GM23248 (cell line): Measurements from ENCODE around the gene RNU2-1. TPM values are rescaled to one million over a fixed set of nuclear protein-coding genes. Genes with fewer than 3 reads are reported as not detected.
"Not testable (repeated sequence)": the region's sequence is repeated elsewhere in the genome, so short reads cannot be mapped to it uniquely, and the experiment has no call there.

Source experiments
- DNase-seq: peaks from one replicate; pipeline ENCODE4 v3.0.0-alpha.2; 2015
- H2AFZ ChIP-seq: fragments of 200-600 bp; sonication (generic); 2 replicates; pipeline ENCODE4 v1.6.1; 2016; ENCODE audit warnings: antibody characterized with exemption
- H3F3A ChIP-seq: fragments of 200-600 bp; sonication (generic); 2 replicates; pipeline ENCODE4 v1.6.1; 2016; ENCODE audit warnings: mild to moderate bottlenecking, antibody characterized with exemption, mixed run types; ENCODE audit not compliant: insufficient read depth
- H3K27ac ChIP-seq: fragments of 200-600 bp; sonication (generic); 2 replicates; pipeline ENCODE4 v1.5.1; 2016; ENCODE audit warnings: mild to moderate bottlenecking
- H3K27me3 ChIP-seq: fragments of 200-600 bp; sonication (generic); replicated peaks from 2 replicates; pipeline ENCODE4 v1.6.1; 2016; ENCODE audit warnings: mild to moderate bottlenecking; ENCODE audit not compliant: insufficient read depth
- H3K36me3 ChIP-seq: fragments of 200-600 bp; sonication (generic); 2 replicates; pipeline ENCODE4 v1.6.1; 2016; ENCODE audit warnings: low read depth, mild to moderate bottlenecking
- H3K4me1 ChIP-seq: fragments of 200-600 bp; sonication (generic); 2 replicates; pipeline ENCODE4 v1.6.1; 2016; ENCODE audit warnings: mild to moderate bottlenecking; ENCODE audit not compliant: insufficient read depth
- H3K4me2 ChIP-seq: fragments of 200-600 bp; sonication (generic); one replicate; pipeline ENCODE4 v1.6.1; 2016; ENCODE audit warnings: mild to moderate bottlenecking; ENCODE audit not compliant: unreplicated experiment
- H3K4me3 ChIP-seq: fragments of 200-600 bp; sonication (generic); 2 replicates; pipeline ENCODE4 v1.5.1; 2016; ENCODE audit warnings: mild to moderate bottlenecking
- H3K79me2 ChIP-seq: fragments of 200-600 bp; sonication (generic); 2 replicates; pipeline ENCODE4 v1.6.1; 2016; ENCODE audit warnings: mild to moderate bottlenecking; ENCODE audit not compliant: insufficient read depth
- H3K9ac ChIP-seq: fragments of 200-600 bp; sonication (generic); 2 replicates; pipeline ENCODE4 v1.6.1; 2016; ENCODE audit warnings: mild to moderate bottlenecking
- H3K9me2 ChIP-seq: fragments of 200-600 bp; sonication (generic); 2 replicates; pipeline ENCODE4 v1.6.1; 2016; ENCODE audit warnings: mixed run types, mild to moderate bottlenecking, moderate library complexity; ENCODE audit not compliant: insufficient read depth
- H3K9me3 ChIP-seq: fragments of 200-600 bp; sonication (generic); one replicate; pipeline ENCODE4 v1.6.1; 2017; ENCODE audit warnings: low read depth
- H4K20me1 ChIP-seq: fragments of 200-600 bp; sonication (generic); 2 replicates; pipeline ENCODE4 v1.6.0; 2016; ENCODE audit not compliant: insufficient read depth
- EZH2 ChIP-seq: fragments of 200-600 bp; sonication (generic); IDR thresholded peaks from 2 replicates; pipeline ENCODE4 v1.6.1; 2018; ENCODE audit warnings: antibody characterized with exemption, mild to moderate bottlenecking; ENCODE audit not compliant: insufficient read depth, poor library complexity, severe bottlenecking
- EZH2phosphoT487 ChIP-seq: fragments of 200-600 bp; sonication (generic); IDR thresholded peaks from 2 replicates; pipeline ENCODE4 v1.6.1; 2018; ENCODE audit warnings: antibody characterized with exemption, moderate library complexity, mild to moderate bottlenecking, low read depth; ENCODE audit not compliant: insufficient read depth
- WGBS, 2 experiments: methylation state at CpG; one replicate each; pipeline ENCODE4 v1.1.6; 2015 to 2017; ENCODE audit warnings: low lambda C conversion rate in 2 of 2, low coverage in 1 of 2; ENCODE audit errors: missing lambda C conversion rate in 2 of 2; 5-methylcytosine and 5-hydroxymethylcytosine counted together
- in situ Hi-C: fragments of 300-500 bp; cut with MboI; formaldehyde crosslinking; loops from 2 replicates; pipeline ENCODE4 v1.15.0; 2020
- polyA plus RNA-seq: library from polyadenylated mRNA; unstranded; fragments of >200 nt; fragmentation: Nextera tagmentation; extraction: Ambion mirVana; gene quantifications from 2 replicates; pipeline ENCODE4 v1.2.1, GENCODE V29; 2016
- total RNA-seq: library from RNA; depleted of rRNA; stranded (reverse); fragments of >200 nt; shearing (Covaris generic); gene quantifications from 2 replicates; pipeline ENCODE4 v1.2.3, GENCODE V29; 2014

The RNU2-1 gene
- total and polyA plus RNA-seq, 2 experiments from 2014 or later, result 5.0 TPM; not detected in 1

GRCh38 chr17:43211123-43211479 lies 22.7 kb downstream of the RNU2-1 start:
- no peaks in the 10 kb centered on the region for H4K20me1 ChIP-seq
- DNase-seq, result peak; percentile 17
- H3K9me3 ChIP-seq, result no peaks in the 10 kb centered on the region
- H3K36me3 ChIP-seq, result peaks cover 27% of the 10 kb centered on the region
- peak overlapping the region; percentile 83 for H3K27ac ChIP-seq
- TF ChIP-seq EZH2phosphoT487 (no peak), EZH2 (no peak)
- peak overlapping the region; percentile 77 for H3K4me2 ChIP-seq
- peaks cover 11% of the 10 kb centered on the region; the same call in 1 of the 2 replicates for H3K79me2 ChIP-seq
- no peaks in the 10 kb centered on the region for H3K9me2 ChIP-seq
- peak overlapping the region; percentile 75 for H3K4me3 ChIP-seq
- WGBS, 2 experiments, result 32 to 33% methylated on average over 2 of the region's 2 CpGs
- peaks cover 36% of the 10 kb centered on the region for H3F3A ChIP-seq
- peak overlapping the region; percentile 70 for H2AFZ ChIP-seq
- H3K9ac ChIP-seq, result peak overlapping the region; percentile 85
- in situ Hi-C loops, result loop anchor here (10.0 kb wide), 1 partner anchor 104 kb away; no protein-coding TSS in a partner anchor
- peaks cover 27% of the 10 kb centered on the region for H3K4me1 ChIP-seq
- no peaks in the 10 kb centered on the region for H3K27me3 ChIP-seq

- DNase-seq, result no peak
- Histone ChIP-seq H3K9me3 (no peaks in the 10 kb centered on the region), H3K79me2 (peaks cover 11% of the 10 kb centered on the region; the same call in 1 of the 2 replicates), H3K36me3 (peaks cover 24% of the 10 kb centered on the region), H3K27me3 (no peaks in the 10 kb centered on the region), H3K4me2 (peak overlapping the region; percentile 77), H2AFZ (peak overlapping the region; percentile 70), H3K27ac (peak overlapping the region; percentile 83), H3K4me1 (peaks cover 27% of the 10 kb centered on the region), H3K9me2 (no peaks in the 10 kb centered on the region), H3K4me3 (peak overlapping the region; percentile 75; the same call in 1 of the 2 replicates), H3K9ac (peak overlapping the region; percentile 85), H3F3A (peaks cover 36% of the 10 kb centered on the region), H4K20me1 (no peaks in the 10 kb centered on the region)
- WGBS, 2 experiments, result 48 to 49% methylated on average over 3 of the region's 3 CpGs
- no peak for TF ChIP-seq EZH2phosphoT487
- TF ChIP-seq EZH2, result no peak
- in situ Hi-C loops, result loop anchor here (10.0 kb wide), 1 partner anchor 104 kb away; no protein-coding TSS in a partner anchor
Measured at GRCh38 chr17:43210576-43210975, 23.2 kb downstream of the RNU2-1 start.

DNA sequence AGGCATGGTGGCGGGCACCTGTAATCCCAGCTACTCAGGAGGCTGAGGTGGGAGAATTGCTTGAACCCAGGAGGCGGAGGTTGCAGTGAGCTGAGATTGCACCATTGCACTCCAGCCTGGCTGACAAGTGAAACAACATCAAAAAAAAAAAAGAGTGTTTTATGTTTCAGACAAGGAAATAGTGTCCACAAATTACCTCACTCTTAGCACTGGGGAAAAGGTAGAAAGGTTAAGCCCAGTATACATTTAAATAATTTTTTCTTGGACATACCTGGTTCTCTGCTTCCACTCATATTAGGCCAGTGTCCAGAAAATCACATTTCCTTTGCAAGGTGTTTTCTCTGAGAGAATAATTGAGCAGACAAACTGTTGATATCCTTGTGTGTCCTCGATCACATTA lies 30.8 kb downstream of the RNU2-1 start:
- H3K9me3 ChIP-seq, H3K4me2 ChIP-seq, H3K27me3 ChIP-seq, in situ Hi-C loops, H4K20me1 ChIP-seq, H3K4me1 ChIP-seq, H3K9ac ChIP-seq, H3K9me2 ChIP-seq, DNase-seq, H3K4me3 ChIP-seq, H3K27ac ChIP-seq, H2AFZ ChIP-seq, H3K79me2 ChIP-seq: not testable (repeated sequence)
- WGBS, 2 experiments, result 99% methylated on average over 3 of the region's 3 CpGs
- peaks cover 19% of the 10 kb centered on the region for H3F3A ChIP-seq
- H3K36me3 ChIP-seq, result peaks cover 74% of the 10 kb centered on the region

GRCh38 chr17:43200127-43200526 lies 33.6 kb downstream of the RNU2-1 start:
- H3K27ac ChIP-seq, result no peak overlapping the region
- TF ChIP-seq EZH2phosphoT487, result no peak
- no peak for TF ChIP-seq EZH2
- no peaks in the 10 kb centered on the region for H4K20me1 ChIP-seq
- in situ Hi-C loops, result no loop called here
- H3K27me3 ChIP-seq, result no peaks in the 10 kb centered on the region
- H3K79me2 ChIP-seq, result no peaks in the 10 kb centered on the region
- H3K9me2 ChIP-seq, result no peaks in the 10 kb centered on the region
- no peak for DNase-seq
- no peak overlapping the region for H3K4me3 ChIP-seq
- 94 to 99% methylated on average over 4 of the region's 4 CpGs for WGBS, 2 experiments
- H3K4me1 ChIP-seq, result no peaks in the 10 kb centered on the region
- H3F3A ChIP-seq, result peaks cover 17% of the 10 kb centered on the region; the same call in 1 of the 2 replicates
- H2AFZ ChIP-seq, result no peak overlapping the region
- no peak overlapping the region for H3K4me2 ChIP-seq
- peaks cover 83% of the 10 kb centered on the region for H3K36me3 ChIP-seq
- no peaks in the 10 kb centered on the region for H3K9me3 ChIP-seq
- H3K9ac ChIP-seq, result no peak overlapping the region

GRCh38 chr17:43199633-43200032 lies 34.1 kb downstream of the RNU2-1 start:
- H3K27ac ChIP-seq, result no peak overlapping the region
- peaks cover 17% of the 10 kb centered on the region; the same call in 1 of the 2 replicates for H3F3A ChIP-seq
- H3K9ac ChIP-seq, result no peak overlapping the region
- H3K36me3 ChIP-seq, result peaks cover 83% of the 10 kb centered on the region
- no peak overlapping the region for H2AFZ ChIP-seq
- no peak overlapping the region for H3K4me3 ChIP-seq
- H4K20me1 ChIP-seq, result no peaks in the 10 kb centered on the region
- in situ Hi-C loops, result no loop called here
- no peaks in the 10 kb centered on the region for H3K27me3 ChIP-seq
- WGBS, 2 experiments, result 81 to 86% methylated on average over 2 of the region's 2 CpGs
- TF ChIP-seq EZH2, result no peak
- no peak for TF ChIP-seq EZH2phosphoT487
- H3K4me1 ChIP-seq, result no peaks in the 10 kb centered on the region
- H3K9me3 ChIP-seq, result no peaks in the 10 kb centered on the region
- no peaks in the 10 kb centered on the region for H3K79me2 ChIP-seq
- no peaks in the 10 kb centered on the region for H3K9me2 ChIP-seq
- no peak for DNase-seq
- H3K4me2 ChIP-seq, result no peak overlapping the region
